Femur (tissue), 1 donor: Measurements from ENCODE around the gene RTN4RL1.
"Not testable (repeated sequence)": the region's sequence is repeated elsewhere in the genome, so short reads cannot be mapped to it uniquely, and the experiment has no call there.

Experiments
- DNase-seq: peaks from one replicate; pipeline ENCODE4 v3.0.0-alpha.2; 2017

Gene RTN4RL1

GRCh38 chr17:2023692-2024571 lies 1.2 kb downstream of the RTN4RL1 start:
- DNase-seq: peak; percentile 73

- no peak for DNase-seq
Measured at GRCh38 chr17:2023256-2023655, 1.9 kb downstream of the RTN4RL1 start.

GRCh38 chr17:2022647-2023240 lies 2.4 kb downstream of the RTN4RL1 start:
- no peak for DNase-seq

DNA sequence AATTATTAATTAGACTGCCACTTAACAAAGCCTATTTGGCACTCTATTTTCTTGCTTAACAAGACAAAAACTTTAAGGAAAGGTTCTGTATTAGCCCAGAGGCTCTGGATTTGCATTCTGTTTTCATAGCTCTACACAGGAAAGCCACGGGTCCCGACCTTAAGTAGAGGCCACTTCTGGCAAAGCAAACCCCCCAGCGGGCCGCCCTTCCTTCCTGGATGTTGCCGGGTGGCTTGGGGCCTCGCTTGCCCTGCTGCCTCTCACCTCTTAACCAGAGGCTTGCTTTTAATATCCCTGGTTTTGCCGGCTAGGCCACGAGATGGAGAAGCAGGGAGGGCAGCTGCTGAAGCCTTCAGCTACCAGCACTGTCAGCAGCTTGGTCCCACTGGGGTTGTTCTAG lies 4.4 kb downstream of the RTN4RL1 start:
- DNase-seq: no peak

DNA sequence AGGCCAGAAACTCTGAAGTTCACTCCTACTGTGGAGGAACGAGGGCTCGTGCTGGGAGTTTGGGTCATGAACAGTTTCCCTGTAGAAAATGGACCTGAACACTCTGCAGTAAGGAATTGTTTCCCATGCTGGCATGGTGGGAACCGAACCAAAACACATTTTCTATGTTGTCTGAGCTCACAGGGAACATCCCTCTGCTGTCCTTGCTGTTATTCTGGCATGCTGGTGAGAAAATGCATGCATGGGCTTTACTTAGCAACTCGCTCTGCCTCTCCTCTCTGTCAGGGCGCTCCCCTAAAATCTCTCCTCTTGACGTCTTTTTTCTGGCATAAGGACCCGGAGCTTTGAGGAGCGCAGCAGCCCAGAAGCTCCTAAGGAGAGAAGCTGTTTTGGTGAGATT lies 5.4 kb downstream of the RTN4RL1 start:
- no peak for DNase-seq

GRCh38 chr17:2018716-2019510 lies 6.2 kb downstream of the RTN4RL1 start:
- DNase-seq: no peak

GRCh38 chr17:2017274-2017941 lies 7.7 kb downstream of the RTN4RL1 start:
- no peak for DNase-seq

DNA sequence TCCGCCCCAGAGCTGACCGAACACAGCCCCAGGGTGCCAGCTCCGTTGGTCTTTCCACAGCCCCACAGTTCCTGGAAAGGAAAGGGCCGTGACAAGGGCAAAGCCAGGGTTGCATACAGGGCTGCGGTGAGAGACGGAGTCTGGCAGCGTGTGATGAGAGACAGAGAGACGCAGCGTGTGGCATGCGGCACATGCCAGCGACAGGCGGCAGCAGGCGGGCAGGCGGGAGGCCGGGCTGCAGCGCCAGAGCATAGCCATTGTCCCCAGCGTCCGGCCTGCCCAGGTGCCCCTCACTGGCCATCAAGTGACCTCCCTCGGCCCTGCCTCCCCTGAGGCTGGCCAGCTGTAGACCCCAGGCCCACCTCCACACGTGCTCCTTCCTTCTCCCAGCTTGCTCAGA lies 8.6 kb downstream of the RTN4RL1 start:
- DNase-seq: no peak

DNA sequence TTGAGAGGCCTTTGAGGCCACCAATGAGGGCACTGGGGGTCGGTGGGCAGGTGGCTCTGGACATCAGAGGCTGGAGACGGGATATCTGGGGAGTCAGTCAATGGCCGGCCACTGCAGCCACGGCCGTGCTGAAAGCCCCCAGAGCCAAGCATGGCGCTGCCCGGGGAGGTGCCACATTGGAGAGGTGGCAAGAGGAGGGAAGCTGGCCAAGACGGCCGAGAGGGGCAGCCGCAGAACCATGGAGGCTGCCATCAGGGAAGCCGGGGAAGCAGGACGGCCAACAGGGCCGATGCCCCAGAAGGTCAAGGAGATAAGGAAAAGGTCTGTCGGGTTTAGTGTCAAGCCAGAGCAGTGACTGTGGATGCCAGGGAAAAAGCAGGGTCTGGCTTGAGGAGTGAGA lies 9.8 kb downstream of the RTN4RL1 start:
- no peak for DNase-seq

- no peak for DNase-seq
Measured at GRCh38 chr17:2013994-2014317, 11.2 kb downstream of the RTN4RL1 start.

GRCh38 chr17:2013220-2013993 lies 11.7 kb downstream of the RTN4RL1 start:
- not testable (repeated sequence) for DNase-seq

DNA sequence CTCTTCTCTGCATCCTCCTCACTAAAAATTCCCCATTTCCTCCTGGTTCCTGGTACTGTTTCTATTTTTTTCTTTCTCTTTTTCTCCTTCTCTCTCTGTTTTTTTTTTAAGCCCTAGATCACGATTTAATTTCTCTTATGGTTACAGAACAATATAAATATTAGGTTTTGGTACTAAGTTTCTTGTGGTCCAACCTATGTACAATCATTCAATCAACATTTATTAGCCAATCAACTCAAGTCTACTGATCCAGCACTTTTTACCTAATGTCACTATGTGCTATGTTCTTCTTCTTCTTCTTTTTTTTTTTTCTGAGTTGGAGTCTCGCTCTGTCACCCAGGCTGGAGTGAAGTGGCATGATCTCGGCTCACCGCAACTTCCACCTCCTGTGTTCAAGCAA lies 12.6 kb downstream of the RTN4RL1 start:
- no peak for DNase-seq

DNA sequence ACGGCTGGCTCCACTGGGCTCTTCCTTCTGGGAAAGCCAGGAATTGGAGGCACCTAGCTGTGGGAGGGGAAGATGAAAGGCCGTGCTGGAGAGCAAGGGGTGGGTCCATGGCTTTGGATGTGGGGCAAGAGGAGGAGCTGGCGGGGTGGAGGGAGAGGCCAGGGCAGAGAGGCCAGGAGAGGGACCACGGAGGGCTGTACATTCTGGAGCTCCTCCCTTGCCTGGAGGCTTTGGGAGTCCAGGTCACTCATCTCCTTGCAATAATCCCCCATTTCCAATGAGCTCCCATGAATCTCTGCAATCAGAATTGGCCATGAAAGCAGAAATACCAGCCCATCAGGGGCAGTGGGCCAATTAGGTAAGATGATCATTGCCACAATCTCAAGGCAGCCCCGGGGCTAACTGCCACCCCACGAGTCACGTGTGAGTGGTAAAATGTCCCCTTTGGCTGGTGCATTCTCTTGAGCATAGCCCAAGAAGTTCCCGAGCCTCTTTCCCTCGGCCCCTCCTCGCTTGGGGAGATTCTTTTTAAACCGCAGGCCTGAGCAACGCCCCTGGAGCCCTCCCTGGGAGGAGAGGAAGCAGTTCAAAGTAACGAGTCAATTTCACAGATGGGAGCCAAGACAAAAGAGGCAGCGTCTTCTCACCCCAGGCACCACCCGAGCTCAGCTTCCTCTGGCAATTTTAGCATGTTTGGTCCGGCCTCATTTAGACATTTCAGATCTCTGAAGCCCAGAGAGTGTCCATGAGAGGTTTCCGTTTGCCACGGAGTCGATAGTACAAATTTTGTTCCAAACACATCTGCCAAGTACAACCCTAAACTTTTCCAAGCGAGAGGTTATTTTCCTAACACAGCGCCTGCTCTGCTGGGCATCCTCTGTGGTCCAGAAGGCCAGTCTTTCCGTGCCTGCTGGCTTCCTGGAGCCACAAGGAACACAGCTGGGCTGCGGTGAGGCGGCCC lies 13.4 kb downstream of the RTN4RL1 start:
- peak; percentile 74 for DNase-seq

GRCh38 chr17:2009737-2010136 lies 15.4 kb downstream of the RTN4RL1 start:
- DNase-seq: no peak

- DNase-seq: no peak
Measured at GRCh38 chr17:2008332-2009126, 16.6 kb downstream of the RTN4RL1 start.

DNA sequence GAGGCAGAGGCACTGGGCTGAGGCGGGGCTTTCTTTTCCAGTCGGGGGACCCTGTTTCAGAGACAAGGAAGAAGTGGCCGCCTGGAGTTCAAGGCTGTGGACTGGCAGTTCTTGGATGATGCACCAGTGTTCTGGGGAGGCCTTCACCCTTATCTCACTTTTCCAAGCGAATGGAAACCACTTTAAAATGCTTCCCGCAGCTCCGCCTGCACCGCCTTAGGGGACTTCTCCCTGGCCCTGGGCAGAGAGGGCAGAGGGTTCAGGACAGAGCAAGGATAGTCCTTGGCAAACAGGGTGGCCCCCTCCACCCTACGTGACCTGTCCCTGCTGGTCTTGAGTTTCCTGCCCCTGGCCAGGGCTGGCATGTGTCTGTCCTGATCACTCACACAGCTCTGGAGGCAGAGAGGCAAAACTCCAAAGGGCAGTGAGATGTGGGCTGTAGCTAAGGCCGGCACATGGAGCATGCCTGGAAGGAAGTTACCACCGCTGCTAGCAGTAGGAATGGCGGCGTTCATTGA lies 20.6 kb downstream of the RTN4RL1 start:
- no peak for DNase-seq

DNA sequence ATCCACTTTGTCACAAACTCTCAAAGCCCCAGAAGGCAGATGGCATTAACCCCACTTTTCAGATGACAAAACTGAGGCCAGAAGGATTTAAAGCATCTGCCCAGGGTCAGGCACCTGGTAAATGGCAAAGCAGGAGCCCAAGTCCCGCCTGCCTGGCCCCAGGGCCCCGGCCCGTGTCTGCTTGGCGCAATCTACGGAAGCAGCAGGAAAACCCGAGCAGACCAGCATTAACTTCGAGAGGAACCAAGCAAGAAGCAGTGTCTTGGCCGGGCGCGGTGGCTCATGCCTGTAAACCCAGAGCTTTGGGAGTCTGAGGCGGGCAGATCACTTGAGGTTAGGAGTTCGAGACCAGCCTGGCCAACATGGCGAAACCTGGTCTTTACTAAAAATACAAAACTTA lies 21.6 kb downstream of the RTN4RL1 start:
- DNase-seq: no peak

GRCh38 chr17:2002767-2003329 lies 22.3 kb downstream of the RTN4RL1 start:
- DNase-seq: no peak

DNA sequence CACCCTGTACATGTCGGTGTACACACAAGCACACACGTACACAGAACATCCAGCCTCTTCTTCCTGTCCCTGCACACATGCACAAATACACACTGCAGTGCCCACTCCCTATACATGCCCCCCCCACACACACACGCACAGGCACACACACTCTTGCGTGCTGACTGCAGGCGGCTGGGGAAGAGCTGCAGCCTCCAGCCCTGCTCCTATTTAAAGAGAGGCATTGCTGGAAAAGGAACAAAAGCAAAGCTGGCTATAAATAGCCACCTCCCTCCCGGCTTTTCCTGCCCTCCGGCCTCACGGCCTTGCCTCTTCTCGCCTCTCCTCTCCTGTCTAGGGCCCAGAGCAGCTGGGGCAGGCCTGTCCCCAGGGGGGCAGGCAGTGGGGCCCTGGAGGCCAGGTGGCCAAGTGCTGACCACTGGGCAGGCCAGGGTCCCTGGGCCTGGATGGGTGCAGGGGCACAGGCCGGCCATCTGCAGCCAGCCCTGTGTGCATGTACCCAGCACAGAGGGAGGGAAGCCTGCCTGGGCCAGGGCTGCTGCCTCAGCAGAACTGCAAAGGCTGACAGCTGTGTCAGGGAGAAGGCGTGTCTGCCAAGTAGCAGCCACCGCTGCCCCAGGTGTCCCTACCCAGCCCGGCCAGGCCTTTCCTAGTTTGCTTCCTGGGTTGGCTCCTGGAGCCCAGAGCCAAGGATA lies 25.4 kb downstream of the RTN4RL1 start:
- DNase-seq: peak; percentile 69
